NCI-H187 treated with DMSO at 0.1 percent for 48 hours (cell line): Measurements from ENCODE around the gene LRRC27.

Source experiments
- DNase-seq: peaks from one replicate; lab custom pipeline; 2025; lab: John Stamatoyannopoulos, UW

Gene LRRC27

DNA sequence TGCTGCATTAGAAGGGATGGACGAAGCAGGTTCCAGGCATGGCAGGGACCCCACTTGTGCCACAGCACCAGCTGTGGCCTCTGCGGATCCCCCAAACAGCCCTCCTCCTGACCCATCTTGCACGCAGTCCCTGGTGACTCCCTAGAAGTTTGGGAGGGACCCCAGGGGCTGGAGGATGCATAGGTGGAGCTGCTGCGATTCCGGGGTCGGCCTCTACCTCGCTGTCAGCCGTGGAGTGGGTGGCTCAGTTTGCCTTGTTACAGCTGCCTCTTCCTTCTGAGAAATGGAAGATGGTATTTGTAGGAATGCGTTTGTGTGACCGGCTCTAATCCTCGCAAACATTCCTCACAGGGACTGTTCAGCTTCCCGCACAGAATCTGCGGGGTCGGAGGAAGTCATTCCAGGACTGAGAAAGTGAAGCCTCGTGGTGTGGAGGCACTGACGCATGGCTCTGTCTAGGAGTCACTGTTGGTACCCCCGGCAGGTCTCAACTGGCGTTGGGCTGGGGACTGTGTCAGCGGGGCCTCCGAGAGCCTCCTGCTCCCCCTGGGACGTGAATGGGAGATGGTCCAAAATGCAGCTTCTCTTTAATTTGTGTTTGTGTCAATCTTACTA, 82.5 kb downstream of the LRRC27 start:
- no peak for DNase-seq

DNA sequence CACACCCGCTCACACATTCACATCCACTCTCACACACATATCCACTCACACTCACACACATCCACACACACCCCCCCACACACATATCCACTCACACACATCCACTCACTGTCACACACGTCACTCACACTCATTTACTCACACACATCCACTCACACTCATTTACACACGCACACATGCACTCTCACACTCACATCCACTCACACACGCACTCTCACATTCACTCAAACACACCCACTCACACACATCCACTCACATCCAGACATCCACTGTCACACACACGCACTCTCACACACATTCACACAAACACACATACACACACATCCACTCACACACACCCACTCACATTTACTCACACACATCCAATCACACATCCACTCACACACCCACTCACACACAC, 83.3 kb downstream of the LRRC27 start:
- no peak for DNase-seq

DNA sequence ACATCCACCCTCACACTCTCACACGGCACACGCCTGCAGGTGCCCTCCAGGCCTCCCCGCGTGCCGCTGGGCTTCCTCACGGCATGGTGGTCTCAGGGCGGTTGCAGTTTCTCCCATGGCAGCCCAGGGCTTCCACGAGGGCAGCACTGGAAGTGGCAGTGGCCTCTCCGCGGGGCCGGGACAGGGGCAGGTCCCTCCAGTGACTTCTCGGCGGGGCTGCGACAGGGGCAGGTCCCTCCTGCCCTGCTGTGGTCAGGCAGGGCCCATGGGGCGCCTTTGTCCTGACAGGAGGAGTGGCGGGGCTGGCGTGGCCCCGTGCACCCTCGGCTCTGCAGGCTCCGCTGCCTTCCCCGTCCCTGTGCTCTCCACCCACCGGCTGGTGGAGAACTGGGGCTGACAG, 84.0 kb downstream of the LRRC27 start:
- DNase-seq = no peak

DNA sequence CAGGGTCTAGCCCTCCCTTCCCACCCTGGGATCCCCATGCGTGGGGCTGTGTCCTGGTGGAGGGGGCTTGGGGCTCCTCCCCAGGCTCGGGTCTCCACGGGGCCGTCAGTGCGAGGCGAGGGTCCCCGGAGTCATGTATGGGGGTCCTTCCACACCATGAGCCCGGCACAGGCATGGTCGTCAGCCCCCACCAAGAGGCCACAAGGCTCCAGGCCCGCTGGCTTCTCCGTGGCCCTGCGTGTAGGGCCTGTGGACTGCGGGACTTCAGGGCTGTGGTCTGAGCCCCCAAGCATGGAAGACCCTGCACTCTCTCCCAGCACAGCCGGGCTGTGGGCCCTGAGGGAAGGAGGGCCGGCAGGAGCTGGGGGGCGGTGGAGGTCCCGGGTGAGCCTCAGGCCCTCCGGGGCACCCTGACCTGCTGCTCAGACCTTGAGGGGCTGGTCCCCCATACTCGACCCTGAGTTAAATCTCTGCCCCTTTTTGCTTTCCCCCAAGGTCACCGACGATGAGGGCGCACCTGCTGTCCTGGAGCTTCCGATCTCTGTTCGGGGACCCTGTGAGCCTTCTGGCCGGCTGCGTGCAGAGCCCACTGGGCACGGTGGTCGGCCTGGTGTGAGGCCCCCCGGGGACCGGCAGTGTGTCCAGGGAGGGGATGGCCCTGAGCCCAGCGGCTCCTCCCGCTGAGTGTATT, 84.7 kb downstream of the LRRC27 start:
- DNase-seq = no peak

DNA sequence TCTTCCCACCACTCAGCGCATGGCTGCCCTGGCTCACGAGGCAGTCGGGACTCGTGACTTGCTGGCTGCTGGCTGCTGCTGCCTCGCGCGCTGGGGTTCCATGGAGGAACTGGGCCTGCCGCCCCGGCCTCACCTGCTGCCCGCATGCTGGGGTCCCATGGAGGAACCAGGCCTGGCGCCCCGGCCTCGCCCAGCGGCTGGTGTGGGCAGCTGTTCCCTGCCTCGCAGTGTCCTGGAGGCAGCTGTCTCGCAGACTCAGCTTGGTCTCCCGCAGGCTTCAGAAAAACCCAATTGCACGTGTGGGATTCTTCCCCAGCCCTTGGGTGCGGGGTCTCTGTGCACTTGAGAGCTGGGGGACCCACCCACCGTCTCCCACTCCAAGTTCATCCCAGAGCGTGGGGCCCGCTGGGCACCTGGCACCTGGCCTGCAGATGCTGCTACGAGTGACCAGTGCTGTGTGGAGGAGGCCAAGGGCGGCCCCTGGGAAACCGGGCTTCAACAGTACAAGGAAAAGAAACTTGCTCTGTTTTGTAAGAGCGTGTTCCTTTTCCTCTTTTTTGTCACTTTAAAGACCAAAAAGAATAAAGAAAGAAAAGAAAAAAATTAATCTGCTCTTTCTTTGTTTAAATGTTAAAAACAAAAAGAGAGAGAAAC, 85.4 kb downstream of the LRRC27 start:
- DNase-seq = no peak

DNA sequence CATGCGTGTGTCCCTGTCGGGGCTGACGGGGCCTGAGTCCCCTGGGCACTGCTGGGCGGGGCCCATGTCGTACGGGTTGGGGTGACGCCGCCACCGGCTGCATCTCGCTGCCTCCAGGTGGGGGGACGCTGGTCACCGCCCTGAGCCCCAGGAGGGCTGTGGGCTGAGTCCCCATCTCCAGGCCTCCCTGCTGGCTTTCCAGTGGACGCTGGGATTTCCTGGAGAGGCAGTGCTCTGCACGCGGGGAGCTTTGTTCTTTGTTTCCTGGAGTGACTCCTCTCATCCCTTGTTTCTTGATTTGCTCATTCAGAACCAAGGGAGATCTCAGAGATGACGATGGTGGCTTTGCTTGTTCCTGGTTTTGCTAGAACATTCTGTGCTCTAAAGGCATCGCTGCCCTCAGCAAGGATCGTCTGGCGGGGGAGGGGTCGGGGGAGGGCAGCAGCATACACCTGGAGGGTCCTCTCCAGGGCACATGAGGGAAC, 86.0 kb downstream of the LRRC27 start:
- DNase-seq = no peak

DNA sequence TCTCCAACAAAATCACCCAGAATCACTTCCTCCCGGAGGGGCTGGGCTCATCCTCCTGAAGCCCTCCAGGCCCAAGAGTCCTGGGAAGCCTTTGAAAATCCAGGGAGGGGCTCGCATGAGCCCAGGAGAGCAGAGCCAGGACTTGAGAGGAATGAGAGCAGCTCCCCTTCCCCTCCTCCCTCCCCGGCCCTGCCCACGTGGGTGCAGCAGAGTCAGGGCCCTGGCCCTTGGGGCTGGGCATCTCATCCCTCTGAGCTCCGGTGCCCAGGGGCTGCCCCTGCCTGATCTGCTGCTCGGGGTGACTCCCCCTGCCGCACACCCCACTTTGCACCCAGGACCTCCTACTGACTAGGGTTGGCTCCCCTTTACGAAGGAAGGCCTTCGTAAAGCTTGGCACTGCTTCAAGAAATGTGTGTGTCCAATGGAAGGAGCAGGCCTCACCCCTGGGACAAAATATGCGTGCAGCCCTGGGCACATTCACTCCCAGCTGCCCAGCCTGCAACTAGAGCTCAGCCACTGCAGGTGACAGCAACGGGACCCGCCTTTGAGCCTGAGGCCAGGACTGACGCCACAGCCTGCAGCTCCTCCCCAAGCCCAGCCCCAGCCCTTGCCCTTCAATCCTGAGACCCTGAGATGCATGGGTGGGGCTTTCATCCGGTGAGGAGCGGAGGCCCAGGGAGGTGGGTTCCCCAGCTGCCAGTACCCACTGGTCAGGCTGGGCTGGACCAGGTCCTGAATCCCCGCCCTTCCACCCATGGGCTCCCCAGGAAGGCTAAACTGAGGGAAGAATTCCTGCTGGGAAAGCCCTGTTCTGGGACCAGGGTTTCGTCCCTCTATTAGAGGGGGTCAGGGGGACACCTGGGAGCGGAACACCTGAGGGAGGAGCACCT, 86.8 kb downstream of the LRRC27 start:
- DNase-seq = no peak

DNA sequence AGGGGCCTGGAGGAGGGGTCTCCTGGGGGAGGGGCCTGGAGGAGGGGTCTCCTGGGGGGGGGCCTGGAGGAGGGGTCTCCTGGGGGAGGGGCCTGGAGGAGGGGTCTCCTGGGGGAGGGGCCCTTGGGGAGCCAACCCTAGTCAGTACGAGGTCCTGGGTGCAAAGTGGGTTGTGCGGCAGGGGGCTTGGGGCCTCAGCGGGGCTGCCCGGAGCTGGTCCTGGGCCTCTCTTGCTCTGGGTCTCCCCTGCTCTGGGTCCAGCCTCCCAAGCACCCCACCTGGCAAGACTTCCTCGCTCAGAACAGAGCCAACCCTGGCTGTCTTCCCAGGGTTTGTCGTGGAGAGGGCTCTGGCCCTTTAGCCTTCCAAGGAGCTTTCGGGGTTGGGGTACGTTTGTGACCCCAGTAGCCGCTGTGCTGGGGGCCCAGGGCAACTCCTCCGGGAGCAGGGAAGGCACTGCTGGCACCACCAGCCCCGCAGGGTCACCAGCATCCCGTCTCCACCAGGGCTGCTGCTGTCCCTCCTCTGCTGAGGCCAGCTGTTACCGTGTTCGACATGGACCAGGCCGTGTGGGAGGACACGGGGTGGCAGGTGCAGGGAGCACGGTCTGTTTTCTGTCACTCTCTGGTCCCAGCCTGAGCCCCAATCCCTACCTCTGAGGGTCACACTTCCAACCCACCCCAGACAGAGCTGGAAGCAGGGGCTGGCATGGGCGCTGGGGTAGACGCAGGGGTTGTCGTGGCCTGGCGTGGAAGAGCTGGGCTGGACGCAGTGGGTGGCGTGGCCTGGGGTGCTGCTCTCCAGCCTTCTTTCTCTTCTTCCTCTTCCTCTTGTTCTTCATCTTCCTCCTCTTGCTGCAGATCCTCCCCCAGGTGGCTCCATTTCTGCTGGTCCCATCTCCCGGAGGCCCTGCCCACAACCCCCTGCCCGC, 87.8 kb downstream of the LRRC27 start:
- no peak for DNase-seq

DNA sequence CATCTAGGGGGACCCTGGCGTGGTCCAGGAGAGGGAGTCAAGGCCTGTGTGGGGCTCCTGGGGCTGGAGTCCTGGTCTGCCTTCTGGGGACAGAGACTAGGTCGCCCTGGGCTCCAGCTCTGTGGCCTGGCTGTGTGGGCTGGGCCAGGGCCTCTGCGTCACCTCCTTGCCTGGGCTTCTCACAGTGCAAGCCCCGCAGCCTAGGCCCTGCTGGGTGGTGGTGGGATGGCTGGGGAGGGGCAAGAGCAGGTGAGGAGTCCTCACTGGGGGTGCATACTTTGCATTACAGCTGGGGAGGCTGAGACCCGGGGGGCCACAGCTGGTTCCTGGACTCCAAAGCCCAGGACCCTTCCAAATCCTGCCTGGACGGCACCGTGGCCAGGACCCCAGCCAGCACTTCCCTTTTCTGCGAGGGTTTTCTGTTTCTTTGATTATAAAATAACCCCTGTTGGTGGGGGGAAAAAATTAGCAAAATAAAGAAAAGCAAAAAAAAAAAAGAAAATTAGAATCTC, 88.5 kb downstream of the LRRC27 start:
- DNase-seq = no peak

DNA sequence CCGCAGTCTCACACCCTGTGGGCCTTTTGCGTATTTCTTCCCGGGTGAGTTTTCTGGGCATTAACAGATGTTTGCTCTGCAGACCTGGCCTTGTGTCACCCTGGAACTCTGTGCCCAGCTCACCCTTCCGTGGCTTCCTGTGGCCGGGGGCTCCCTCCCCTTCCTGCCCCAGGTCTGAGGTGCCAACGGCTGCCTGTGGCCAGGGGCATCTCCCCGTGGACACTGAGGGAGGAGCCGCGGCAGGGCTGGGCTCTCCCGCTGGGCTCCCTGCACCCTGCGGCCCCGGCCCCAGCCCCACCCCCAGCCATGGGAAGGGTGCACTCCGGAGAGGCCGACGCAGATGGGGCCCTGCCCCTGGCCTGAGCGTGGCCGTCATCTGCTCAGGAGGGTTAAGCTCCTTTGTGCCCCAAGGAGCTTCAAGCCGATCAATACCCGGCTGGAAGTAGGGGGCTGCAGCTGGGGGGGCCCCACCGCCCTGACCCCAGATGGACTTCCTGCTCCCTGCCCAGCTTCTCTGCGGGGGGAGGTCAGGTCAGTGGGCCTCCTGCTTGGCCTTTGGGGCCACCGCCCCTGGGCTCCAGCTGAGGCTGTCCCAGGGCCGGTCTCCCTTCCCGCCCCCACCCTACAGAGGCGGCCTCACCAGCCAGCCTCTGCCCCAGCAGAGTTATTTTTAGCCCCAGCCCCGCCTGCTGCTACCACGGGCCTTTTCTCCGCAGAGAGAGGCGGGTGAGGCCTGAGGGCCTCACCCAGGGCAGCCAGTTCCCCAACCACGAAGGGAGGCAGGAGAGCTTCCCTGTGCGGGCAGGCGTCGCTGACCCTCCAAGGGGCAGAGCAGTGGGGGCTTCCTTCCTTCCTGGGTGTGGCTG, 89.2 kb downstream of the LRRC27 start:
- DNase-seq = no peak

DNA sequence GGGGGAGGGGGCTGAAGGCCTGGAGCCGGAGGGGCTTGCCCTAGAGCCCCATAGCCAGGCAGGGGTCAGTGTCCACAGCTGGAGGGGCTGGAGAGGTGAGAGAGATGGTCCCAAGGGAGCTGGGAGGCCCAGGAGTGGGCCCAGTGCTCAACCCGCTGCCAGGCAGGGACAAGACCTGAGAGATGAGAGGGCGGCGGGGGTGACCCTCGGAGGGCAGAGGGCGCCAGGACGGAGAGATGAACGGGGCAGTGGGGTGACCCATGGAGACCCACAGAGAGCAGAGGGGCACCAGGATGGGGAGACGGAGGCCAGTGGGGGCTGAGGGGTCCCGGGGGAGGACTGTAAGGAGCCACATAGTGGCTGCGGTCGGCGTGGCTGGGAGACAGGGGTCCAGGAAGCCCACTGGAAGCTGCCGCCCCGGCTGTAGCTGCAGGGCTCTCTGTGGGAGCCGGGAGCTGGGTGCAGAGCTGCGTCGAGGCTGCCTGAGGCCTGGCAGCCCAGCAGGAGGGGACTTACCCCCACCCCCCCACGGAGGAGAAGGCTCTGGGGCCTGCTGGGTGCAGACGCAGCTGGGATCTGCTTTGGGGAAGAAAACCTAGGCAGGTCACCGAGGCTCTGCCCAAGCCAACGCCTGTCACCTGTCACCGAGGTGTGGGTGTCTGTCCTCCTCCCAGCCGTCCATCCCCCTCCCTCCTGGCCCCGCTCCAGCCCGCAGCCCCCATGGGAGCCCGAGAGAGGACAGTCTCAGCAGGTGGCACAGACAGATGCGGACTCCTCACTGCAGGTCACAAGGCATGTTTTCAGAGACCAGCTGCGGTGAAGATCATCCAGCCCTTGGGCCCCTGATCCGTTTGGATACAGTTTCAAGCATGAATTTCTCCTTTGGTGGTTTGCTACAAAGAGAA, 90.1 kb downstream of the LRRC27 start:
- no peak for DNase-seq

DNA sequence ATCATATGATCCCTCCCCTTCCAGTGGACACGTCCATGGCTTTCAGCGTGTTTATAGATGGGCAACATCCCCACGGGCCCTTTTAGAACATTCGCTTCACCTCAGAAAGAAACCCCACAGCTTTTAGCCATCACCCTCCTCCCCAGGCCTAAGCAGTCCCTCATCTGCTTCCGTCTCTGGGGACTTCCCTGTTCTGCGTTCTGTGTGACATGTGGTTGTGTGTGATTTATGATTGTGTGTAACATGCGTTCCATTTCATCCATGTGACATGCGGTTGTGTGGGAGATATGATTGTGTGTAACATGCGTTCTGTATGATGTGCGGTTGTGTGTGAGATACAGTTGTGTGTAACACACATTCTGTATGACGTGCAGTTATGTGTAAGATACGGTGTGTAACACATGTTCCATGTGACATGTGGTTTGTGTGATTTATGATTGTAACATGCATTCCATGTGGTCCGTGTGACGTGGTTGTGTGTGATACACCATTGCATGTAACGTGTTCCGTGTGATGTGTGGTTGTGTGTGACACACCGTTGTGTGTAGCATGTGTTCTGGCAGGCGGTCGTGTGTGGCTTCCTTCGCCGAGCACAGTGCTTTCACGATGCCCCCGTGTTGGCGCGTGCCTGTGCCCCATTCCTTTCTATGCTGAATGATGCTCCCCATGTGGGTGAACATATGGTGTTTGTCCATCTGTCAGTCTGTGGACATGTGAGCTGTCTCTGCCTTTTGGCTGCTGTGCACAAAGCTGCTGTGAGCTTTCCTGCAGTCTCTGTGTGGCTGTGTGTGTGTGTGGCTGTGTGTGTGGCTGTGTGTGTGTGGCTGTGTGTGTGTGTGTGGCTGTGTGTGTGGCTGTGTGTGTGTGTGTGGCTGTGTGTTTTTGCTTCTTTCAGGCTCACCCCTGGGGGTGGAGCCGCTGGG, 91.2 kb downstream of the LRRC27 start:
- DNase-seq = no peak

DNA sequence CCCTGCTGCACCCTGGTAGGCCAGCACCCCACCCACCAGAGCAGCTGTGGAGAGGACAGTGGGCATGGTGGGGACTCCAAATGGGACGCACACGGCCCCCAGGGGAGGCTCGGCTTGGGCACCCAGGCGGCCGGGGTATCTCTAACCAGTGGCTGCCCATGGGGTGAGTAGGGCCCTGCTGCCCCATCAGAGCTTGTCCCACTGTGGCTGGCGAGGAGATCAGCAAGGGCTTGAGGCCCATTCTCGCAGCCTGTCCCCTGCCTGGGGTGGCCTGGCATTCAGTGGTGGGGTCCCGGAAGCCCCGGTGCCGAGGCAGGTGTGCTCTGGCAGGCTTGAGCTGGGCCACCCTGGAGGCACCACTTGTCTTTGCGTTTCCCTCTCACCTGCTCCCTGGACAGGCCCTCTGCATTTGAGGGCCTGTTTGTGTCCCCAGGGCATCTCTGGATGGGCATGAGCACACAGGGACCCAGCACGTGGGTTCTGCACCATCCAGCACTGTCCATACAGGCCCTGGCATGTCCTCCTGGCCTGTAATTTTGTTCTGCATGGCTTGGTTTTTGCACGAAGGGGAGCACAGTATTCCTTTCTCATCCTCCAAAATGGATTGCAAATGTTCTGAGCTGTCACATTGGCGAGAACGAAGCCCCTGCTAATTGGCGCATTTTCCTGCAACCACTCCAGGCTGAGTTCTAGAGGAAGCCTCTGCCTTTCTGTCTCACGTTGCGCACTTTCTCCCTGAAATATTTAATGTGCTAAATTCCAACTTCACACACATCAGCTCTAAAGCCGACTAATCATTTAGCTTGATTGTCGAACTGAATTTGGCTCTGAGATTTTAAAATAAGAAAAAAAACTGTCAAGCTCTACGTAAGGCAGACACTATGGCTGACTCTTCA, 92.2 kb downstream of the LRRC27 start:
- no peak for DNase-seq

DNA sequence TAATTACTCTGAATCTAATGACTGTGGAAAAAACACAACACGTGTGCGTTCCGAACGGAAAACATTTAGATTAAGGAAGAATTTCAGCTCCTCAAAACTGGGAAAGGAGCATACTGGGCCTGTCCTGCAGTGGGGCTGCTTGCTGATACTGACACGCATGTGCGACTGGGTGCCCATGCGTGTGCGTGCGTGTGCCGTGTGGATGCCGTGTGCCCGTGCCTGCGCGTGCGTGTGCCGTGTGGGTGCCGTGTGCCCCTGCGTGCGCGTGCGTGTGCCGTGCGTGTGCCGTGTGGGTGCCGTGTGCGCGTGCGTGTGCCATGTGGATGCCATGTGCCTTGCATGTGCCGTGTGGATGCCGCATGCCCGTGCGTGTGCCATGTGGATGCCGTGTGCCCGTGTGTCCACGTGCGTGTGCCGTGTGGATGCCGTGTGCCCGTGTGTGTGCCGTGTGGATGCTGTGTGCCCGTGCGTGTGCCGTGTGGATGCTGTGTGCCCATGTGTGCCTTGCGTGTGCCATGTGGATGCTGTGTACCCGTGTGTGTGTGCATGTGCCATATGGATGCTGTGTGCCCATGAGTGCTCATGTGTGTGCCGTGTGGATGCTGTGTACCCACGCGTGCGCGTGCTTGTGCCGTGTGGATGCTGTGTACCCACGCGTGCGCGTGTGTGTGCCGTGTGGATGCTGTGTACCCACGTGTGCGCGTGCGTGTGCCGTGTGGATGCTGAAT, 93.2 kb downstream of the LRRC27 start:
- no peak for DNase-seq

DNA sequence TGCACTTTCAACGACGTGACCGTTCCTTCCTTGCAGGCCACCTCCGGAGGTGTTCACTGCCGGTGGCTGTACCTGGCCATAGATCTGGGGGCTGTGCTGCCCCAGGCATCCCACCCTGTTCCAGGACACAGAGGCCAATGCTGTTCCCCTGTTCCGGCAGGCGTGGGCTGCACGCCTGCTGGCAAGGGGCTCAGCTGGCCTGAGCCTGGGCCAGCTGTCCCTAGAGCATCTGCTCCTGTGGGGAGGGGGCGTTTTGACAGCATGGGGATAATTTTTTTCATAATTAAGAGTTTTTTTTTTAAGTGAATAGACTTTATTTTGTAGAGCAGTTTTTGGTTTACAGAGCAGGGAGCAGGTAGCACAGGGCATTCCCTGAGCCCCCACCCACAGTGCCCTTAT, 93.8 kb downstream of the LRRC27 start:
- no peak for DNase-seq
